GM11168 (cell line): Measurements from ENCODE around the gene MUC2.
"Not testable (repeated sequence)": the region's sequence is repeated elsewhere in the genome, so short reads cannot be mapped to it uniquely, and the experiment has no call there.

Experiments used
- in situ Hi-C: fragments of 300-500 bp; cut with MboI; formaldehyde crosslinking; loops from one replicate; pipeline ENCODE4 v1.12.0; 2022; ENCODE audit warnings: low sequenced_read_pairs; ENCODE audit not compliant: unreplicated experiment

Gene MUC2

DNA sequence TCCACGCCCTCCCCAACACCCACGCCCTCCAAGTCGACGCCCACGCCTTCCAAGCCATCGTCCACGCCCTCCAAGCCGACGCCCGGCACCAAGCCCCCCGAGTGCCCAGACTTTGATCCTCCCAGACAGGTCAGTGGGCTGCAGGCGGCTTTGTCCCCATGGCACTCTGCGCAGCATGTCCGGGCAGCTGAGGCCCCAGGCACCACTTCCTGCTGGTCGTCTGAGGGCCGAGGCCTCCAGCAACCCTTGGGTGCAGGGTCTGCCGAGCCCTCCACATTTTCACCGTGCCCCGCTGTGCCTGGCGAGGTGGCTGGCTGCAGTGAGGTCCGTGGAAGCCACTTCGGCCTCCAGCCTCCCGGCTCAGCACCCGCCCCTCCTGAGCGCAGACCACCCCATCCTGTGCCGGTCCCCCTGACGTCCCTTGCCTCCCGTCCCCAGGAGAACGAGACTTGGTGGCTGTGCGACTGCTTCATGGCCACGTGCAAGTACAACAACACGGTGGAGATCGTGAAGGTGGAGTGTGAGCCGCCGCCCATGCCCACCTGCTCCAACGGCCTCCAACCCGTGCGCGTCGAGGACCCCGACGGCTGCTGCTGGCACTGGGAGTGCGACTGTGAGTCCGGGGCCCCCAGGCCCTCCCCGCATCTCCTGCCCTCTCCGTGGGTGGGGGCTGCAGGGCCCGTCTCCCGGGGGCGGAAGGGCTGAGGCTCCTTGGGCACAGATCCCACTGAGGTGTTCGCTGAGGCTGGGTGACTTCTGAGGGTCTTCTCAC is 26.8 kb downstream of the MUC2 start:
- in situ Hi-C loops, result no loop called here

DNA sequence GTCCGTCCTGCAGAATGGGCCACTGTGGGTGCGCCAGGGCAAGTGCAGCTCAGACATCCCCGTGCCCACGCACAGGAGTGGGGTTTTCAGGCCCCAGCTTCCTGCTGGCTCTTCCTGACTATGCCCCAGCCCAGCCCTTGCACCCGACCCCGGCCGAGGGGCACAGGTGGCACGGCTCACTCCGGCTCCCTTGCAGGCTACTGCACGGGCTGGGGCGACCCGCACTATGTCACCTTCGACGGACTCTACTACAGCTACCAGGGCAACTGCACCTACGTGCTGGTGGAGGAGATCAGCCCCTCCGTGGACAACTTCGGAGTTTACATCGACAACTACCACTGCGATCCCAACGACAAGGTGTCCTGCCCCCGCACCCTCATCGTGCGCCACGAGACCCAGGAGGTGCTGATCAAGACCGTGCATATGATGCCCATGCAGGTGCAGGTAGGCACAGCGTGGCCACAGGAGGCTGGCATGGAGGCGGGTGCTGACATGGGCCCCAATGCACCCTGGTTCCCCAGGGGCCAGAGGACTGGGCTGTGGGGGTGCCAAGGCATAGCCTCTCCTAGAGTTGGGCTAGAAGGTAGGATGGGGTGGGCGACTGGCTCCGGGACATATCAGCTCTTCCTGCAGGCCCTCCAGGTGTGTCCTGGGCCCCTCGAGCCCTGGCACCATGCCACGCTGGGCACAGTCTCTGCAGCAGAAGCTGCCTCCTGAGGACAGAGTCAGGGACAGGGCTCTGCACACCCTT is 27.7 kb downstream of the MUC2 start:
- in situ Hi-C loops, result no loop called here

DNA sequence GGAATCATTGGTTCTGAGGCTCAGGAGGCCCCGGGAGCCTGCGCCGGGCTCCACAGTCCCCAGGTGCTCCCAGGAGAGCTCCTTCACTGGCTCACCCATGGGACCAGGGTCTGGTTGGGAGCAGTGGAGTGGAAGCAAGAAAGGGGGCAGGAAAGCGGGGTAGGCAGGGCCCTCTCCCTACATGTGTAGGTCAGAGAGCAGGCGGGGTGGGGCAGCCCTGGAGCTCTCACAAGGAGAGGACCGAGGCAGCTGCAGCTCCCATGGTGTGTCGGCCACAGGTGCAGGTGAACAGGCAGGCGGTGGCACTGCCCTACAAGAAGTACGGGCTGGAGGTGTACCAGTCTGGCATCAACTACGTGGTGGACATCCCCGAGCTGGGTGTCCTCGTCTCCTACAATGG is 28.3 kb downstream of the MUC2 start:
- in situ Hi-C loops, result no loop called here

DNA sequence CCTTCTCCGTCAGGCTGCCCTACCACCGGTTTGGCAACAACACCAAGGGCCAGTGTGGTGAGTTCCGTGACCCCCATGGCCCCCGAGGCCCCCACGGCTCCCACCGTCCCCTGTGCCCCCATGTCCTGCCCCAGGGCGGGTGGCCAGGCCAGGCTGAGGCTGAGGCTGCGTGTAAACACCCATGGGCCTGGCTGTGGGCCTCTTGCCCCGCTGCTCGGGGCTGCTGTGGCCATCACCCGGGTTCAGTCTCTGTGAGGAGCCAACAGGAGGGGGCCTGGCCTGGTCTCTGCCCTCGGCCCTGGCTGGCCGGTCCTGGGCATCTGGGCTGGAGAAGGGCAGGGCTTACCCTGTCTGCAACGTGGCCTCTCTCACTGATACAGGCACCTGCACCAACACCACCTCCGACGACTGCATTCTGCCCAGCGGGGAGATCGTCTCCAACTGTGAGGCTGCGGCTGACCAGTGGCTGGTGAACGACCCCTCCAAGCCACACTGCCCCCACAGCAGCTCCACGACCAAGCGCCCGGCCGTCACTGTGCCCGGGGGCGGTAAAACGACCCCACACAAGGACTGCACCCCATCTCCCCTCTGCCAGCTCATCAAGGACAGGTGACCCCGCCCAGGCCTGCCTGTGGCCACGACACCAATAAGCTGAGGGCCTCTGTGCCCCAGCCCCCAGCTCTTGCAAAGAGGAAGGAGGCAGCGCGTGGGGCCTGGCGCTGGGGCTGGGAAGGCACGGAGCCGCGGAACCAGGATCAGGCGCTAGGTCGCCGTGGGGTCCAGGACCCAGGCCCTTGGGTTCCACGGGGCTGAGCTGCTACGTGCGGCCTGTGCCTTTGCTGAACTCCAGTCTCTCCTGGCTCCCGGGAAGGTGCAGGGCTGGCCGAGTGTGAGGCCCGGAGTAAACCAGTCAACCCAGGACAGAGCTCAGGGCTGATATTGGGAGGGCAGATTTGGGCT is 29.0 kb downstream of the MUC2 start:
- in situ Hi-C loops, result no loop called here

DNA sequence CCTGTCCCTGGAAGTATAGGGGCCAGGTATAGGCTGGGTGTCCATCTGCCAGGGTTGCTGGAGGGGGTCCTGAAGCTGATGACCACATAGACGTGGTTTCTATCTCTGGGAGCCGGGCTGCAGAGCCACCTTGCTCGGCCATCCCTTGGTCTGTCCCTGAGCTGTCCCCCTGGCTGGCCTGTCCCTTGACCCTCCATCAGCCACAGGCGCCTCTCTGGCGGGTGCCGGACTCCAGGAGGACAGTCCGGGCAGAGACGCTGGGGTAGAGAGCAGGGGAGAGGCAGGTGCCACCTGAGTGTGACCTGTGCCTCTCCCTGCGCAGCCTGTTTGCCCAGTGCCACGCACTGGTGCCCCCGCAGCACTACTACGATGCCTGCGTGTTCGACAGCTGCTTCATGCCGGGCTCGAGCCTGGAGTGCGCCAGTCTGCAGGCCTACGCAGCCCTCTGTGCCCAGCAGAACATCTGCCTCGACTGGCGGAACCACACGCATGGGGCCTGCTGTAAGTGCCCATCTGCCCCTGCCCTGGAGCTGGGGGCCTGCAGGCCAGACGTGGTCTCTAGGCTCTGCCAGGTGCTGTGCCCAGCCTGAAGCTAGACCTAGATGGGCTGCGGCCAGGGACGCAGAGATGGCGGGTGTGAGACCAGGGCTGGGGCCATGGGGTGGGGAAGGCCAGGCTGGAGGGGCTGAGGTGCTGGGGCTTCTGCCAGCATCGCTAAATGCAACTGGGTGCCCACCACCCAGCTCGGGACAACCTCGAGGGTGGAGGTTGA is 29.9 kb downstream of the MUC2 start:
- in situ Hi-C loops, result no loop called here

DNA sequence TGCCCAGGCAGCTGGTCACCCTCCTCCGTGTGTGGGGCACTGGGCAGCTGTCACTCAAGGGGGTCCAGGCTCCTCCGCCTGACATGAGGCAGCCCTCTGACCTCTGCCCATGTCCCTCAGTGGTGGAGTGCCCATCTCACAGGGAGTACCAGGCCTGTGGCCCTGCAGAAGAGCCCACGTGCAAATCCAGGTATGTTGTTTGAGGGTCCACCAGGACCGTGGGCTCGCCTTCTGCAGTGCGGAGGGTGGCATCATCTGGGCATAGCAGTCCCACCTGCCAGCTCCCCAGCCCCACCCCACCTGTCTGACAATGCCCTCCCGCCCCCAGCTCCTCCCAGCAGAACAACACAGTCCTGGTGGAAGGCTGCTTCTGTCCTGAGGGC is 30.5 kb downstream of the MUC2 start:
- in situ Hi-C loops, result no loop called here

DNA sequence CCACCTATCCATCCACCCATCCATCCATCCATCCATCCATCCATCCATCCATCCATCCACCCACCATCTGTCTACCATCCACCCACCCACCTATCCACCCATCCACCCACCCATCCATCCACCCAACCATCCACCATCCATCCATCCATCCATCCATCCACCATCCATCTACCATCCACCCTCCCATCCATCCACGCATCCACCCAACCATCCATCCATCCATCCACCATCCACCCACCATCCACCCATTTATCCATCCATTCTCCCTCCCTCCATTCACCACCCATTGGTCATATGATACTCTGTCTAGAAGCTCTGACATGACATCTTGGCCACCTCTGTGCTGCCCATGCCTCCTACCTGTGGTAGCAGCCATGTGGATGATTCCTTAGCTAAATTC is 31.7 kb downstream of the MUC2 start:
- in situ Hi-C loops, result no loop called here

DNA sequence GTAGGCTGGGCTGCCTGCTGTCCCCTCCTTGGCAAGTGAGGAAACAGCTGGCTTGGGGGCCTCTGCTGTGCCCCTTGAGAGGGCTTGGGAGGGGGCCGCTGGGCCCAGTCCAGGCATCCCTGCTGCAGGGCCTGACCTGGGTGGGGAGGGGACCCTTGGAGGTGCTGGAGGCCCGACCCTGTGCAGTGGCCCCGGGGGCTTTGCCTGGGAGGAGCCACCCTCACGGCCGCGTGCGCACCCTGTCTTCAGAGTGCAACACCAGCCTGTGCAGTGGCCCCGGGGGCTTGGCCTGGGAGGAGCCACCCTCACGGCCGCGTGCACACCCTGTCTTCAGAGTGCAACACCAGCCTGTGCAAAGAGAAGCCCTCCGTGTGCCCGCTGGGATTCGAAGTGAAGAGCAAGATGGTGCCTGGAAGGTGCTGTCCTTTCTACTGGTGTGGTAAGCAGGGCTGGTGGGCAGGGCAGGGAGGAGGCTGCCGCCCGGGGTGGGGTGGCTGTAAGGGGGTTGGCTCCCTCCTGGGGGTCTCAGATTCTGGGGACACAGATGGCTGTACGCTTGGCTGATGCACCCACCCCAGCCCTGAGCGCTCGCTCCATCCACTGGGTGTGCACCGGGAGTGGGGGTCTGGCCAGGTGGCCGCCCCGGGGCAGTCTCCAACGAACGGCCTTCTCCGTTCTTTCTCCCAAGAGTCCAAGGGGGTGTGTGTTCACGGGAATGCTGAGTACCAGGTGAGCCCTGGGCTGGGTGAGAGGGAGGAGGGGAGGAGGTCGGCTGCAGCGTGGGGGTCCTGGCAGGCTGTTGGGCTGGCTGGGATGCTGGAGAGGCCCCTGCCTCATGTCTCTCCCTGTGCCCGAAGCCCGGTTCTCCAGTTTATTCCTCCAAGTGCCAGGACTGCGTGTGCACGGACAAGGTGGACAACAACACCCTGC is 32.9 kb downstream of the MUC2 start:
- in situ Hi-C loops, result no loop called here

DNA sequence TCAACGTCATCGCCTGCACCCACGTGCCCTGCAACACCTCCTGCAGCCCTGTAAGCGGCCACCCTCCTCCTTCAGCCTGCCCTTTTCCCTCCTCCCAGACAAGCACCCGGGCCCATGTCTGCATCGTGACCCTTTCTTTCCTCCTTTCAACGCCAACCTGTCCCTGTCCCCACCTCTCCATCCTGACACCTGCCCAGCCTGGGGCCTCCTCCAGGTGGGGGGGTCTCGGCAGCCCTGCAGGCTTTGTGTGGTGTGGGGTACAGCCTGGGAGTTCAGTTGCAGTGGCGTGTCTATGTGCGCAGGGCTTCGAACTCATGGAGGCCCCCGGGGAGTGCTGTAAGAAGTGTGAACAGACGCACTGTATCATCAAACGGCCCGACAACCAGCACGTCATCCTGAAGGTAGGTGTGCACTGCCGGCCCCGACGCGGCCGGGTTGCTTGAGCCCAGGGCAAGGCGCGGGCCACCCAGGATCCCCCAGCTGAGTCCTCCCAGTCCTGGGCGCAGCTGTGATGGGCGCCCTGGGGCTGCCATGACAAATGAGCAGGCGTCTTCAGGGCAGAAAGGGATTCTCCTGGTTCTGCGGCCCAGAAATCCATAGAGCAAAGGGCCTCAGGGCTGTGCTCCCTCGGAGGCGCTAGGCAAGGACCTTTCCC is 33.7 kb downstream of the MUC2 start:
- in situ Hi-C loops, result no loop called here

DNA sequence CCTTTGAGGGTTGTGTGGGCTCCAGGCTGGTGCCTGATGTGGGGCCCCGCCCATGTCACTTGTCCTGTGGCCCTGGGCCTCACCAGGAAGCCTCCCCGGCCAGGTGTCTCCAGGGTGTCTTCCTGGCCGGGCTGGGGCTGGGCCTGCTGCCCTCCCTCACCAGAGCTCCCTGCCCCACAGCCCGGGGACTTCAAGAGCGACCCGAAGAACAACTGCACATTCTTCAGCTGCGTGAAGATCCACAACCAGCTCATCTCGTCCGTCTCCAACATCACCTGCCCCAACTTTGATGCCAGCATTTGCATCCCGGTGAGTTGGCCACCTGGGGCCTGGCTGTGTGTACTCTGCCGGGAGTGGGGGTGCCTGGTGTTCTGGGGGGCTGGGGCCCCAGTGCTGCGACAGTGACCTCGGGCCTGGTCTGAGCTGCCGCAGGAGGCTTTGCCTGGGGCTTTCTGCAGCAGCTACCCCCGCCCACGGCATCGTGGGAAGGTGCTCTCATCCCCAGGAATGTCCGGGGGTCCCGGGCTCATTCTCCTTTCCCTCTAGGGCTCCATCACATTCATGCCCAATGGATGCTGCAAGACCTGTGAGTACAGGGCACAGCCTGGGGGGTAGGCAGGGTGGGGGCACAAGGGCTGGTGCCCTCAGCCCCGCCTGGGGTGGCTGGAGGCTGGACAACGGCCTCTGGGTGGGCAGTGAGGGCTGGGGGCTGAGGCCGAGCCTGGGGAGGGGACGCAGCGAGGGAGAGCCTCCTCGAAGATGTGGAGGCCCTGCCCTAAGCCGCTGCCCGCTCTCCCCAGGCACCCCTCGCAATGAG is 34.6 kb downstream of the MUC2 start:
- in situ Hi-C loops, result no loop called here

DNA sequence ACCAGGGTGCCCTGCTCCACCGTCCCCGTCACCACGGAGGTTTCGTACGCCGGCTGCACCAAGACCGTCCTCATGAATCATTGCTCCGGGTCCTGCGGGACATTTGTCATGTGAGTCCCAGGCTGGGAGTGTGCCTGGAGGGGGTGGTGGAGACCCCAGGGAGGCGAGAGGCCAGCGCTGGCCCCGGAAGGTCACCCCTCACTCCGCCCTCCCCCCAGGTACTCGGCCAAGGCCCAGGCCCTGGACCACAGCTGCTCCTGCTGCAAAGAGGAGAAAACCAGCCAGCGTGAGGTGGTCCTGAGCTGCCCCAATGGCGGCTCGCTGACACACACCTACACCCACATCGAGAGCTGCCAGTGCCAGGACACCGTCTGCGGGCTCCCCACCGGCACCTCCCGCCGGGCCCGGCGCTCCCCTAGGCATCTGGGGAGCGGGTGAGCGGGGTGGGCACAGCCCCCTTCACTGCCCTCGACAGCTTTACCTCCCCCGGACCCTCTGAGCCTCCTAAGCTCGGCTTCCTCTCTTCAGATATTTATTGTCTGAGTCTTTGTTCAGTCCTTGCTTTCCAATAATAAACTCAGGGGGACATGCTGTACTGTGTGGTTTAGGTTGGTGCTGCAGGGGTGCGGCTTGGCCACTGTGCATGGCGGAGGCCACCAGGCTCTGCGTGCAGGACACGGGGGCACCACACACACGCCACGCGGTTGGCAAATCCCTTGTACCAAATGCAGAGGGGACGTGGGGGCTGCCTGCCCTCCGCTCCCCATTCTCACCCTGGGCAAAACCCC is 35.4 kb downstream of the MUC2 start:
- in situ Hi-C loops, result no loop called here

DNA sequence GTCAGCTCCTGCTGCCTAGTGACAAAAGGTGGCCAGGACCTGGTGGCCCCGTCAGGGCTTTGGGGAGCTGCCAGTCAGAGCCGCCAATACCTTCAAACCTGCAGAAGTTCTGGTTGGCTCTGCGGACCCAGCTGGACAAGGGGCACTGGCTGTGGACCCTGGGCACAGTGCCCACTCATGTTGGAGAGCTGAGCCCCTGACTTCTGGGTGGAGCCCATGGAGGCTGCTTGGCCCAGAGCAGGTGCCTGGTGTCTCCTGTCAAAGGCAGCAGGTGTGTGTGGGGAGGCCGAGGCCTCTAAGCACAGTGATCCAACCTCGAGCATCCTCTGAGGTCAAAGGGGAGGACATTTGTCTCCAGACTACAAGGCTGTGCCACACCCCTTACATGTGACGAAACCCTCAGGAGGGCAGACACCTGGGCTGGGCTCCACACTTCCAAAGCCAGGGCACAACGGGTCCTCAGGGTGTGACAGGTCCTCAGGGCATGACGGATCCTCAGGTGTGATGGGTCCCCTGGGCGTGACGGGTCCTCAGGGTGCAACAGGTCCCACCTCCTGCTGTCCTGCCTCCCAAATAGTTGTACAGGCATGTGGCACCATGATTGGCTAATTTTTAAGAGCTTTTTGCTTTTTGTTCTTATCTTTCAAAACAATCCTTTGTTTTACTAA is 37.0 kb downstream of the MUC2 start:
- in situ Hi-C loops, result no loop called here

DNA sequence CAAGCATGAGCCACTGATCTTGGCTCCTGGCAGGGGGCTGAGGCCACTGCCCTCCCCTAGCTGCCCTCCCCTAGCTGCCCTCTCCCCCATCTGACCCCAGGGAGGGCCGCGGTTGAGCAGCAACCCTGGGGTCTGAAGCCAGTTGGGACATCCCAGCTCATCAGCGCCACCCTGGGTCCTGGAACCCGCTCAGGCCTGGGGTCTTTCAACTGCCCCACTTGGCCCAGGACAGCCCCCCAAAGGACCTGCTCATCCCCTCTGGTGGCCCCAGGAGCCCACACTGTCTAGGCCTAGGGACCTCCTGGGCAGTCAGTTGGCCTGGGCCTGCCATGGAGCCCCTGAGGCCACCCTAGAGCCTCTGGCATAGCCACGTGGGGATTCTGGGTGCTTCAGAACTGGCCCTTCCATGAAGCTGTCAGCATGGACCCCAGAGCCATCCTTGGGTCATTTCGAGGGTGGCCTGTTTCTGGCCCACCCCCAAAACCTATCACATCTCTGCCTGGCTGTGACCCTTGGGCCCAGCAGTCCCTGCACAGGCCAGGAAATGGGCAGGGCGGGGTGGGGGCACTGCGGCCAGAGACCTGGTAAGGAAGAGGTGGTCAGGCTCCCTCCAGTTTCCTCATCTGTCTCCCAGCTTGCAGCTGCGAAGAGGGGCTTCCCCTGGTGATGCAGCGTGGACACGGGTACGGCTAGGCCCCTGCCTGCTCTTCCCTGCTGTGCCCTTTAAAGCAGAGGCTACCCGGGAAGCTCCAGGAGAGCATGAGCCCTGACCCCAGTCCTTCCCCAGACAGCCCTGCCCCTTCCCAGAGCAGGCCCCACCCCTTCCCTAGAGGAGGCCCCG is 37.9 kb downstream of the MUC2 start:
- in situ Hi-C loops, result no loop called here

DNA sequence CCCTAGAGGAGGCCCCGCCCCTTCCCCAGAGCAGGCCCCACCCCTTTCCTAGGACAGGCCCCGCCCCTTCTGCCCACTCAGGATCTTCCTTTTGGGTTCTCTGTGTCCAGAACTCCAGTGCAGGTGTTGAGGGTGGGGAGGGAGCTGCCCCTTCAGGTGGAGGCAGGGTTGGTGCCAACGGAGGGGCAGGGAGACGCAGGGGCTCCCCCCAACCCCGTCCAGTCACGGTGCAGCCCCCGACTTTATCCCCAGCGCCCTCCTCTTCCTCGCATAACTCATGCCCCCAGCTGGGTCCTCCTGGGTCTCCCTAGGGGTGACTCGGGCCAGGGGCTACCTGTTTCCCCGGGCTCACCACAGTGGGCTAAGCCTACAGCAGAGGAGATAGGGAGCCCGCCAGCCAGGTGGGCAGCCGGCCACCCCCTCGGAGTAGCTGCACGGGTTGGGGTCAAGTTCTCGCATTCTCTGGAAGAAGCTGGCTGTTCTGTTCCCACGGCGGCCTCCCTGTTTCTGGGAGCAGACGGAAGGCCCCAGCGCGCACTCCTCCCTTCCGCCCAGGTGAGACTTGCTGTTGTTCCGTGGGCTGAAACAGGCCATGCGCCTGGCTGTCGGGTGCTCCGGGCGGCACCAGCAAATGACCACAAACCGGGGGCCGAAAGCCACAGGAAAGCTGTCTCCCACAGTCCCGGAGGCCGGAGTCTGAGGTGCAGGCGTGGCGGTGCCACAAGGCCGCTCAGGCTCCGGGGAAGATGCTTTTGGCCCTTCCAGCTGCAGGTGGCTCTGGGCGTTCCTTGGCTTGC is 38.9 kb downstream of the MUC2 start:
- in situ Hi-C loops, result no loop called here

DNA sequence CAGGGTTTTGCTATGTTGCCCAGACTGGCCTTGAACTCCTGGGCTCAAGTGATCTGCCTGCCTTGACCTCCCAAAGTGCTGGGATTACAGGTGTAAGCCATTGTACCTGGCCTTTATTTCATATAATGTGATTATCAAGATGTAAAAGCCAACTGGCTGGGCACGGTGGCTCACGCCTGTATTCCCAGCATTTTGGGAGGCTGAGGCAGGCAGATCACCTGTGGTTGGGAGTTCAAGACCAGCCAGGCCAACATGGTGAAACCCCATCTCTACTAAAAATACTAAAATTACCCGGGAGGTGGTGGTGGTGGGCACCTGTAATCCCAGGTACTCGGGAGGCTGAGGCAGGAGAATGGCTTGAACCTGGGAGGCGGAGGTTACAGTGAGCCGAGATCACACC is 40.6 kb downstream of the MUC2 start:
- in situ Hi-C loops, result not testable (repeated sequence)
